Mucosa of gallbladder (tissue), 1 donor: ENCODE results near the gene BCL2A1. TPM values are rescaled to one million over a fixed set of nuclear protein-coding genes. Genes with fewer than 3 reads are reported as not detected.
"Not testable (repeated sequence)": the region's sequence is repeated elsewhere in the genome, so short reads cannot be mapped to it uniquely, and the experiment has no call there.

Experiments
- DNase-seq: peaks from one replicate; pipeline ENCODE4 v3.0.0-alpha.2; 2020; ENCODE audit warnings: low spot score
- total RNA-seq: library from RNA; stranded (reverse); gene quantifications from one replicate; pipeline ENCODE4 v1.2.1, GENCODE V29; 2021
- donor health status: DM: no; HTN: no; CAD: no.

The BCL2A1 gene
- total RNA-seq, 1 donor from 2014 or later, result 1.9 TPM

DNA sequence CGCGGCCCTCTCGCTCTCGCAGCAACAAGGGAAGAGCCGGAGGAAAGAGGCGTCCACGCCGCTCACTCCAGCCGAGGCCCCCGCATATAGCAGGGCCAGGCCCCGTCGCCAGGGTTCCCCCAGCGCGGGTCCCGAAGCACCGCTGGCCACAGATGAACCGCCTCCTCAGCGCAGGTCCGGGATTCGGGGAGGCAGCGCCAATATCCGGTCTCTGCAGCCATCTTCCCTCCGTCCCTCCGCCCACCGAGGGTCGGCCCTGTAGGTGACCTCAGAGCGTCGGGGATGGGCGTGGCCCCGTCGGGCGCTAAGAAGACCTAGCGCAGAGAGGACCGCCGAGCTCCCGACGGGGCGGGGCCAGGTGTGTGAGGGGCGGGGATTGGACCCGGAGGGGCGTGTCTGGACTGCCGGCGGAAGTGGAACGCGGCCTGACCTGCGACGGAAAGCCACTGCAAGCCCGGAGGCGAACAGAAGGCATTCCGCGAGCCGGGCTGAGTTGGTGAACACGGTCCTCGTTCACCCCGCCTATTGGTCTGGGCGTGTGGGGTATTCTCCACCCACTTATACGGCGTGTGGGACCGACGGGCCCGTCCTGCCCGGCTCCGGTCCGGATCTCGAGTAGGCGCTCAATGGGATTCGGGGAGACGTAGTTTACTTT is 47.4 kb downstream of the BCL2A1 start:
- DNase-seq, result peak; percentile 96

DNA sequence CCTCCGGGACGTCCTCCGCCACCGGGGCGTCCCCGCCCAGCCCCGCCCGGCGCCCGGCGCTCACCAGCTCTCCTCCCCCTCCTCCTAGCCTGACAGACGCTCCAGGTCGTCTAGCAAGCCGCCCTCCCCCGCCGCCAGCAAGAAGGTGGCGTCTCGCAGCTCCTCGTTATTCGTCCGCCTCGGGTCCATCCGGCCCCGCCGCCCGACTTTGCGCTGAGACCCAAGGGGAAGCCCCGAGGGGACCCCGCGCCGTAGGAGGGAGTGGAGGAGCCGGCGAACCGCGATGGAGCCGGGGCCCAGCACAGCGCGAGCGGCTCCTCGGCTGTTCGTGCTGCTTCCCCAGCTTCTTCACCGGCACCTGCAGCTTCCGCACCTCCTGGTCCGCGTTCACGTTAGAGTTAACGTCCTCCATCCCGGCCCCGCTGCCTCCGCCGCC is 47.9 kb downstream of the BCL2A1 start:
- DNase-seq, result peak; percentile 56

DNA sequence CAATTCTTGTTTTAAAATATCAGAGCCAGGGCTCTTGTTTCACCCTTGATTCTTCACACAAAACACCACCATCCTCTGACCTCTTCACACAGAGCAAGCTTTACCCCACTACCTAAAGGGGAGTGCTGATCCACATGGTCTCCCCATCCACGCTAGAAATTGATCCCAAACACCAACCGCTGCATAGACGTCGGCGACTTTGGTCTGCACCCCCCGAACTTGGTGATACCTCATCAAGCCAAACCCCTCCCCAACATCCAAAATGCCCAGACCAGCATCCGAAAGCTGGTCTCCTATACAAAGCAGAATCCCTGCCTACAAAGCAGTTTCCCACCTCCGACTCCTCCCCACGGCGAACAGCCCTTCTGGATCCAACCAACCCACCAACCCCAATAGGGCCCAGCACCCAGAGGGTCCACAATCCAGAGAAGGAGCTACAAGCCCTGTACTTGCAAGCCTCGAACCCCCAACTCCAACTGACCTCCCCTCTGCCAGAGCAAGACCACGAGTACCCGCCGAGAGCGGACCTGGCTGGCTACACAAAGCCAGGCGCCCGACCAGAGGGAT is 48.4 kb downstream of the BCL2A1 start:
- no peak for DNase-seq

DNA sequence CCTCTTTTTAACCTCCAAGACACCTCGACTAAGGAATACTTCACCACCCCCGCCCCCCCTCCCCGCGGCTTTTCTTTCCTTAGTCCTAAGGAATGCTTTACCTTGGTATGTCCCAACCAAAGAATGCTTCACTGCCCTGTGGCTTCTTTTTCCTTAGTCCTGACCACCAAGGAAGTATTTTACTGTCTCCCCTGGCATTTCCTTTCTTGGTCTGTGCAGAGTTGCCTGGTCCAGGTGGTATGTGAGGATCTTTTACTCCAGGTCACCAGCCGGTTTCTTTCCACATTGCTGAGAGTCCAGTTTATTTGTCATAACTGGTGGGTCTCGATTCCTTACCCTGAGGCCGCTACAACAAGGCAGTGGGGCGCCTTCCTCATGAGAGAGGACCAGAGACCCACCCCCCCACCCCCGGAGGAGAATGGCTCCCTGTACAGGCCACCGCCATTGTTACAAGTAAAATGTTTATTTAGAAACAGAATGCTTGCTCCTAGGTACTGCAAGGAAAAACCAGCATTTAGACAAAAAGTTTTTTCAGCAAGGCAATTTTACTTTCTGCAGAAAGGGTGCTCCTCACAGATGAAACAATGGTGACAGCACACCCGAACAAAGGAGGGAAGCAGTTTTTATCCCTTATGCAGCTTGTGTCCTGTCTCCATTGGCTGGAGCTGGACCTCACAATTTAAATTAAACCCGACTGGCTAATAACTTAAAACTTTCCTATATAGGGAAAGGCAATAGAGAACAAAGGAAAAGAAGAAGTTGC is 51.1 kb downstream of the BCL2A1 start:
- no peak for DNase-seq

DNA sequence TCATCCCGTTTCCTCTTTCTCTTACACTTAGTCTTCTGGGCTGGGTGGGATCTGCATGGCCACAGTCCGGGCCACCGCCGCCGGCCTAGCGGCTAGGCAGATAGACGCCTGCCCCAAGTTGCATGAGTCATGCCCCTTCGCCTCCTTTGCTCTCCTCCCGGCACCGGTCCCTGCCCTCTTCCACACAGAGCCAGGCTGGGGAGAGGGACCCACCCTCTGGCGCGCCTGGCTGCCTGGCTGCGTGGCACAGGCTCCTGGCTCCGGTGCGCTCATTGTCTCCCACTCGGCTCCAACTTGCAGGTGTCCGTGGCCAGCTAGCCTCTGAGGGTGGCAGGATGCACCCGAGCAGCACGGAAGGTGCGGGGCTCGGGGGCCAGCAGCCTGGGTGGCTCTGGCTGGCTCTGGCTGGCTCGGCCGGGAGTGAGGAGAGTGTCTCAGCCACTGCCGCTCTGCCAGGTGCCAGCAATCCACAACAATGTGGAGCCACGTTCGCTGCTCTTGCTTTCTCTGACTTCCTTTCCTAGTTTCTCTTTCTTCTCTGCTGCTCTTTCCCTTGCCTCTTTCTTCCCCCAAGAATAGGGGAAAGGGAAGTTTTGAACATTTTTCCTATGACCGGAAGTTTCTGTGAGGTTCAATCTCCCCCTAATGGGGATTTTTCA is 51.8 kb downstream of the BCL2A1 start:
- DNase-seq, result no peak

DNA sequence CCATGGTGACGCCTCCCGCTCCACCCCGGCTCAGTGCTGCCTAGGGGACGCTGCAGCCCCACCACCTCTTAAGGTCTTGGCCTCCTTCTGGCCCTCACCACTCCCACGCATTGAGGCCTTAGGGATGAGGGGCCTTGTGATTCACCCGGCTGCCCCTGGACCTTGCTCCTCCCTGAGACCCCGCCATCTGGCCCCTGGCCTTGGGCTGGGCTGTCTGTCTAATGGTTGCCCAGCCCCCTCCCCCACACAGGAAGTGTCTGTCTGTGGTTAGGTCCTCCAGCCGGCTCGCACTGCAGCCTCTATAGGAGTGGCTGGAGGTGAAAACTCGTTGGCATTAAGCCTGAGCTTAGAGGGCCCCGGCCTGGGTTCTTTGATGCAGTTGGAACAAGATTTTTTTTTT is 52.7 kb downstream of the BCL2A1 start:
- DNase-seq, result no peak

DNA sequence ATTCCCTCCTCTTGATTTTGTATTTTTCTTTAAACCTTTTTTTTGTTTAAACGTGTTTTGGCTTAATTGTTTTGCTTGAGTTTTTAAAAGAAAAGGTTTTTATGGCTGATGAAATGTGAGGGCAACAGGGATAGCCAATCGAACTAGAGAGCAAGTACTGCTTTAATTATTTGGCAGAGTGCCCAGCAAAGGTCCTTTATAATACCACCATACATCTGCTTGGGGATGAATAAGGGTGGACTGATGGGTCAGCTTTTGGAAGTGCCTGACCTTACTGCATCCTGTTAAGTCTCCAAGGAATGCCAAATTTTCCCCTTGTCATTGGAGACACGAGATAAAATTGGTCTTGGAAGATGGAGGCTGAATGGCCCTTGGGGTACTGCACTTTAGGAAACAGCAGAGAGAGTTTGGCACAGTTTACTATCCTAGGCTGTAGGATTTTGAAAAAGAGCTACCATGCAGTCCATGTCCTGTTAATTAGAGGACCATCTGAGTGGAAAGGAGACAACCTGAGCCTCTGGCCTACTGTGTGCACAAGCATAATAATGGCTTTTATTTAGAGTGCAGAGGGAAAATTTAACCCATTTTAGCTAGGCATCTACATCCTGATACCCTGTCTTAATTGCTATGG is 54.4 kb downstream of the BCL2A1 start:
- DNase-seq, result no peak

DNA sequence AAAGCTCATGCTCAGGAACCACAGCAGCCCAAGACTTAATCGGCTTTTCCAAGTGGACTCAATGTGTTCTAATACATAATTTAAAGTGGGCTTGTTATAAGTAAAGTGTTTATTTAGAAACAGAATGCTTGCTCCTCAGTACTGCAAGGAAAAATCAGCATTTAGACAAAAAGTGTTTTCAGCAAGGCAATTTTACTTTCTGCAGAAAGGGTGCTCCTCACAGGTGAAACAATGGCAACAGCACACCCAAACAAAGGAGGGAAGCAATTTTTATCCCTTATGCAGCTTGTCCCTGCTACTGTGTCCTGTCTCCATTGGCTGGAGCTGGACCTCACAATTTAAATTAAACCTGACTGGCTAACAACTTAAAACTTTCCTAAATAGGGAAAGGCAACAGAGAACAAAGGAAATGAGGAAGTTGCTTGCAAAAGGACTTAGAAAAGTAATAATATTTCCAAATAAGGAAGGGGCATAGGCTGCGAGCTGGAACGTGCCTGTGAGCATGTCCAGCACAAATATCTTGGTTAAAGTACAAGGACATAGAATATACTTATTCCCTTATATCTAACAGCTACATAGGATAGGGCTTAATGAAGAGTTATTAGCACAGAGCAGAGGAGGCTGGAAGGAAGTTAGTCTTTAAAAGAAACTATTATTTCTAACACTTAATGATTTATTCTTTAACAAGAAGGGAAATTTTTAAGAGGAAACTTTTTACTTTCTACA is 55.1 kb downstream of the BCL2A1 start:
- not testable (repeated sequence) for DNase-seq

DNA sequence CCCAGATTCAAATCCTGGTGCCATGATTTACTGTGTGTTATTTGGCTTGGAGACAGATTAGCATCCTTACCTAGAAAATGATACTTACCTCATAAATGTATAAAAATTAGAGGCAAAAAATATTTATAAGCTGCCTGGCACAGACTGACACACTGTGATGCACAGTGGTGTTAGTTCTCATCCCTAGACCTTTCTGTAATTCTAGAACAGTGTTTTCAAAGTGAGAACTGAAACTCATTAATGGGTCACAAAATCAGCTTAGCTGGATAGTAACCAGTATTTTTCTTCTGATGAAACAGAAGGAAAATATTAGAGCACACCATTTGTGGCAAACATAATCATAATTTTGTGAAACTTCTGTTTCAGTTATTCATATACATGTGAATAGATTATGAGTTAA is 56.3 kb downstream of the BCL2A1 start:
- DNase-seq, result no peak

Other genes with a start within 250 kb of the BCL2A1 start
- 45.8 TPM for gene MTHFS, start 74.2 kb downstream of the BCL2A1 start, total RNA-seq
- gene ZFAND6, start 88.5 kb upstream of the BCL2A1 start, total RNA-seq, result 64.5 TPM
- 35.6 TPM for gene FAH, start 181.8 kb upstream of the BCL2A1 start, total RNA-seq